ENCODE results near the gene LRRIQ1.

DNA sequence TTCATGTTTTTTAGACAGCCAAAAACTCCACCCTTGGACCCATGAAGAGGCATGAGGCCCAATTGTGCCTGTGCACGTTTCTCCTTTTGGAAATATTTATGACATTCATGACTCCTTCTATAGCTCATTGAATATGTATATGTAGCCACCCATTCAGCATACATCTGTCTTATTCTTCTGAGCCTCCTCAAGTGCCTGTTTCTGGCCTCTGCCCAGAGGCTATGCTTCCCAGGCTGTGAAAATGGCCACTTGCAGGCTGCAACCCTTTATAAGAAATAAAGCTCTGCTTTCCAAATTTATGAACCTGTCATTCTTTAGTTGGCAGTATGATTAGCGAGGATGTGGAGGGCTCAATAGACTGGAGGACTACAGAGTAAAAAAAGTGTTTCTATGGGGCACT is 35.4 kb upstream of the LRRIQ1 start:
- TF ChIP-seq CTCF (IDR thresholded peaks at IDR 0.05; ENCODE audit: low read length) (no peak), EZH2 (IDR thresholded peaks at IDR 0.05; ENCODE audit: borderline replicate concordance, low read length) (no peak)
